Measurements from ENCODE around the gene TTLL5. TPM values are rescaled to one million over a fixed set of nuclear protein-coding genes. Genes with fewer than 3 reads are reported as not detected.

TTLL5 gene, protein sequence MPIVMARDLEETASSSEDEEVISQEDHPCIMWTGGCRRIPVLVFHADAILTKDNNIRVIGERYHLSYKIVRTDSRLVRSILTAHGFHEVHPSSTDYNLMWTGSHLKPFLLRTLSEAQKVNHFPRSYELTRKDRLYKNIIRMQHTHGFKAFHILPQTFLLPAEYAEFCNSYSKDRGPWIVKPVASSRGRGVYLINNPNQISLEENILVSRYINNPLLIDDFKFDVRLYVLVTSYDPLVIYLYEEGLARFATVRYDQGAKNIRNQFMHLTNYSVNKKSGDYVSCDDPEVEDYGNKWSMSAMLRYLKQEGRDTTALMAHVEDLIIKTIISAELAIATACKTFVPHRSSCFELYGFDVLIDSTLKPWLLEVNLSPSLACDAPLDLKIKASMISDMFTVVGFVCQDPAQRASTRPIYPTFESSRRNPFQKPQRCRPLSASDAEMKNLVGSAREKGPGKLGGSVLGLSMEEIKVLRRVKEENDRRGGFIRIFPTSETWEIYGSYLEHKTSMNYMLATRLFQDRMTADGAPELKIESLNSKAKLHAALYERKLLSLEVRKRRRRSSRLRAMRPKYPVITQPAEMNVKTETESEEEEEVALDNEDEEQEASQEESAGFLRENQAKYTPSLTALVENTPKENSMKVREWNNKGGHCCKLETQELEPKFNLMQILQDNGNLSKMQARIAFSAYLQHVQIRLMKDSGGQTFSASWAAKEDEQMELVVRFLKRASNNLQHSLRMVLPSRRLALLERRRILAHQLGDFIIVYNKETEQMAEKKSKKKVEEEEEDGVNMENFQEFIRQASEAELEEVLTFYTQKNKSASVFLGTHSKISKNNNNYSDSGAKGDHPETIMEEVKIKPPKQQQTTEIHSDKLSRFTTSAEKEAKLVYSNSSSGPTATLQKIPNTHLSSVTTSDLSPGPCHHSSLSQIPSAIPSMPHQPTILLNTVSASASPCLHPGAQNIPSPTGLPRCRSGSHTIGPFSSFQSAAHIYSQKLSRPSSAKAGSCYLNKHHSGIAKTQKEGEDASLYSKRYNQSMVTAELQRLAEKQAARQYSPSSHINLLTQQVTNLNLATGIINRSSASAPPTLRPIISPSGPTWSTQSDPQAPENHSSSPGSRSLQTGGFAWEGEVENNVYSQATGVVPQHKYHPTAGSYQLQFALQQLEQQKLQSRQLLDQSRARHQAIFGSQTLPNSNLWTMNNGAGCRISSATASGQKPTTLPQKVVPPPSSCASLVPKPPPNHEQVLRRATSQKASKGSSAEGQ (N-terminal part only)
- total RNA-seq: 12.2 and 24.2 TPM in 2 replicates

DNA sequence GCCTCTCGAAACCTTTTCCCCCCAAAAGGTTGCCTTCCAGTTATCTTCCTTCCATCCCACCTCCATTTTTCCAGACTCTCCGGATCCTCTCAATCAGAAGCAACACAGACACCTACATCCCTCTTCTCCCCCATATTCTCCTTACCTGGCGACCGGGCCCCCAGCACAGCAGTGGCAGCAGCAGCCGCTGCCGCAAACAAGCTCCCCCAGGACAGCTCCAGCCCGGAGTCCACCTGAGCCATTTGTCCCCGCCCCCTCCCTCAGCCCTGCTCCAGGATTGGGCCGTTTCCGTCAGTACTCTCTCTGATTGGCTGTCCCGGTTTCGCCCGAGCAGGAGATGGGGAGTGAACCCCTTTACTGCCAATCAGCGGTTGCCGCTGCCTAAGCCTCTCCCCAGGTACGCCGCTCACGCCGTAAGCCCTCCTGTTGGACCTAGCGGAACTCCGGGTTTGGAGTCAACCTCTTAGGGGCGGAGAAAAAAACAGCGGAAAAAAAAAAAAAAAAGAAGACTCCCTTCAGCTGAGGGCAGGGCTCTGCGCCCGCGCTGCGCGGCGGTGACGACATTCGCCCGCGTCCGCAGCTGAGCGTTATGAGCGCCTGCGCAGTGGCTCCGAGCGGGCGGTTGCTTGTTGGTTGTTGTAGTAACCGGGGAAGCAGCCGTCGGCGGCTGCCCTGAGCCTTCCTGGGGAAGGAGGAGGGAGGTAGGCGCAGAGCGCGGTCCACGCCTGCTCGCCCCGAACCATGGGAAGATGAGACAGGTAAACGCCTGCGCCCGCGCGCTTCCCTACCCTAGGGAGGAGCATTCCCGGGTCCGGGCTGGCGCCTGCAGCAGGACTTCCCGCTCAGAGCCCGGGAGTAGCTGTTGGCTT, at the start of gene TTLL5, which contains the start of gene ERG28:
TSS of gene TTLL5 (plus strand) at position 617 of the 869 bp plus-strand sequence. CDS start 1,904 bp downstream, outside the sequence.
TSS of gene ERG28 (minus strand) at position 247 of the 869 bp plus-strand sequence. CDS start 3,374 bp downstream, outside the sequence.

DNA sequence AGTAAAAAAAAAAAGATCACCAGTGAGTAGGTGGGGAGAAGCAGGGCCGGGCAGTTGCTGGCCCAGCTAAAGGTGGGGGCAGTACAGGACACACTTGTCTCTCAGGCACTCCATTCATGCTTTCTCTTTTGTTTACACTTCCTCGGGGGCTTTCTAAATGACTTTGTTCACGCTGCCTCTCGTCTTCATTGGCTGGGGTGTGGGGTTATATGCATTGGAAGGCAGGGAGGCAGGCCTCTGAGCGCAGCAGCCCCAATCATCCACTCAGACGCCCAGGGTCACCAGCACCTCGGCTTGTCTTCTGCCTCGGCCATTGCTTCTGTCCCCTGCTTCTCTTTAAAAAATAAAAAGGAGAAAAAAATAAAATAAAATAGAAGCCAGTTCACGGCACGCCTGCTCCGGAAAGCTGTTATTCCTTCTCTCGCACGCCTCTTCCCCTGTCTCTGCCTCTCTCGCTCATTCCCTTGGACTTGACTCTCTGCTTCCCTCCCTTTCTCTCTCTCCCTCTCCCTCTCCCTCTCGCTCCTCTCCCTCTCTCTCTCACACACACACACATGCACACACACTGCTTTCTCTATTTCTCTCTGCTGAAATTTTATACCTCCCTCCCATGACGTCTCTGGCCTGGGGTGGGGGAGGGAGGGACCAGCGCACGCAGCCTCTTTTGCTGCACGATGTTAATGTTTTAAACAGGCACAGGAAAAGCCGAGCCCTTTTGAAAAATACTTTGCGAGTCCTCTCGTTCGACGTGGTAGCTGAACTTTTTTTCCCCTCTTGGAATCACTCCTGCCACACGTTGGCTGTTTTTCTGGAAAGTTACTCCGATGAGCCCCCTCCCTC, 320.6 kb downstream of the TTLL5 start, which contains the start of gene TGFB3:
TSS of gene TGFB3 (minus strand) at position 570 of the 840 bp plus-strand sequence. CDS start 1,102 bp downstream, outside the sequence.

DNA sequence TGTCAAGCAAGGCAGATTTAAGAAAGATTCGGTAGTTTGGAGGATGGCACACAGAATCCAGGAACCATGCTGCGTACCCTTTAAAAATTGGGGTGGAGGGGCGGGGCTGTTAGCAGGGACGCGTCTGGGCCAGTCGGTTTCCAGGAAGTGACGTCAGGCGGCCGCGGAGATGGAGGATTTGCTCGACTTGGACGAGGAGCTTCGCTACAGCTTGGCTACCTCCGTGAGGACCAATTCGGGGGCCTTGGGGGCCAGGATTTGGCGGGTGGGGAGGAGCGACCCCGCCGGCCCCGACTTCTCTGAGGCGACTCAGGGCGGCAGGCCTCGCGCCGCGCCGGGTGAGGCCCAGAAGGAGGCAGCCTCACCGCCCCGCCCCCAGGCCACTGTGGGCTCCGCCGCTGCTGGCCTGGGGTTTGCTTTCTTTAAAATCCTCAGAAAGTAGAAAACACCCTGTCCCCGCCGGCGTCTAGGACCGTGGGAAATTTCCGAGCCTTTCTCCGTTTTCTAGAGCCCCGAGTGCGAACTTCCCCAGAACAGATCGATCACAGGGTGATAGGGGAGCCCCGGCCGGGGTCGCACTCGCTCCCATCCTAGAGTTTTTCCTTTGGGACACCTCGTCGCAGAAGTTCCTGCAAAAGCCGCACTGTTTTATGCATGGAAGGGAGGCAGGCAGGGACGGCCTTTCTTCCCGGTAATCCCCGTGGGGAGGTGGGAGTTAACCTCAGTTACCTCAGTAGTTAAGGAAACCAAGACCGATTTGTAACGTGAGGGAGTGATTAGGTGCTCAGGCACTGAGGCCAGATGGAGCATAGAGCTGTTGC, 324.8 kb downstream of the TTLL5 start, which contains the start of gene IFT43:
TSS of gene IFT43 (plus strand) at position 146 of the 821 bp plus-strand sequence. CDS start at position 170, 24 bp downstream.

Other genes with a start within 250 kb of the TTLL5 start
- gene JDP2, start 233.2 kb upstream of the TTLL5 start, total RNA-seq: 5.5 and 10.6 TPM in 2 replicates
- 2.6 and 3.4 TPM in 2 replicates for gene BATF, start 138.8 kb upstream of the TTLL5 start, total RNA-seq
- gene FLVCR2, start 82.6 kb upstream of the TTLL5 start, total RNA-seq: 1.2 and 1.5 TPM in 2 replicates
- gene ERG28, start 370 bp upstream of the TTLL5 start, total RNA-seq: 3.4 and 3.6 TPM in 2 replicates

All from dermis lymphatic vessel endothelial cell (primary cell).